ENCODE measurements around the gene PDE6H.

Gene PDE6H

DNA sequence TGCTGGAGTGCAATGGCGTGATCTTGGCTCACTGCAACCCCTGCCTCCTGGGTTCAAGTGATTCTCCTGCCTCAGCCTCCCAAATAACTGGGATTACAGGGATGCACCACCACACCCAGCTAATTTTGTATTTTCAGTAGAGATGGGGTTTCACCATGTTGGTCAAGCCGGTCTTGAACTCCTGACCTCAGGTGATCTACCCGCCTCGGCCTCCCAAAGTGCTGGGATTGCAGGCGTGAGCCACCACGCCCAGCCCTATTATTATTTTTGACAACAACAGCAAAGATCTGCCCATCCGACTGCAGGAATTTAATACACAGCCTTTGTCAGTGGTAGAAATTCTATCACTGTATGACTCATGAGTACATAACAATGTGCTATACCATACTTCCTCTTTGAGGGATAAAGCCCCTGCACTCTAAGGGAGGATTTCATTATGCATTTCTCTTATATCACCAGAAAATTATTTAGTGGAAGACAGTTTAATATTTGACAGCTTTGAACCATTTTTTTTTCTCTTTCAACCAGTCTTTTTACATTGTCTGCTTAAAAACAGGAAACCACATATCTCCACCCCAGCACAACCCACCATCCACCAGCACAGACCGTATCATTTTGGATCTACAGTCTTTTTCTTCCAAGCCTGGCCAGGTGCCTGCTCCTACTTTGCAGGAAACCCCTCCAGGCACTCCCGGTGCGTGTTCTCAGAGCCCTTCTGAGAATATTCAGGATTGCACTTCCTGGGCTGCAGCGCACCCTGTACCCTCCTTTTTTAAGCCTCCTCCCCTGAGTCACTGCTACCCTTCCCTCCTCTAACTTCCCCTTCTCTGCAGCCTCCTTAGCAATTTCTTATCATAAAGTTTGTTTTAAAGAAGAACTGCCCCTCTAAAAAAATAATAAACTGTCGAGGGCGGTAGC lies 12.0 kb upstream of the PDE6H start:
- no peak for DNase-seq (ENCODE audit: low read depth)
- no peak overlapping the region for H3K4me3 ChIP-seq (ENCODE audit: low read length)
- TF ChIP-seq, protein P1, sequence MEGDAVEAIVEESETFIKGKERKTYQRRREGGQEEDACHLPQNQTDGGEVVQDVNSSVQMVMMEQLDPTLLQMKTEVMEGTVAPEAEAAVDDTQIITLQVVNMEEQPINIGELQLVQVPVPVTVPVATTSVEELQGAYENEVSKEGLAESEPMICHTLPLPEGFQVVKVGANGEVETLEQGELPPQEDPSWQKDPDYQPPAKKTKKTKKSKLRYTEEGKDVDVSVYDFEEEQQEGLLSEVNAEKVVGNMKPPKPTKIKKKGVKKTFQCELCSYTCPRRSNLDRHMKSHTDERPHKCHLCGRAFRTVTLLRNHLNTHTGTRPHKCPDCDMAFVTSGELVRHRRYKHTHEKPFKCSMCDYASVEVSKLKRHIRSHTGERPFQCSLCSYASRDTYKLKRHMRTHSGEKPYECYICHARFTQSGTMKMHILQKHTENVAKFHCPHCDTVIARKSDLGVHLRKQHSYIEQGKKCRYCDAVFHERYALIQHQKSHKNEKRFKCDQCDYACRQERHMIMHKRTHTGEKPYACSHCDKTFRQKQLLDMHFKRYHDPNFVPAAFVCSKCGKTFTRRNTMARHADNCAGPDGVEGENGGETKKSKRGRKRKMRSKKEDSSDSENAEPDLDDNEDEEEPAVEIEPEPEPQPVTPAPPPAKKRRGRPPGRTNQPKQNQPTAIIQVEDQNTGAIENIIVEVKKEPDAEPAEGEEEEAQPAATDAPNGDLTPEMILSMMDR (conservative IDR thresholded peaks at IDR 0.05; ENCODE audit: low read depth, low read length): no peak

DNA sequence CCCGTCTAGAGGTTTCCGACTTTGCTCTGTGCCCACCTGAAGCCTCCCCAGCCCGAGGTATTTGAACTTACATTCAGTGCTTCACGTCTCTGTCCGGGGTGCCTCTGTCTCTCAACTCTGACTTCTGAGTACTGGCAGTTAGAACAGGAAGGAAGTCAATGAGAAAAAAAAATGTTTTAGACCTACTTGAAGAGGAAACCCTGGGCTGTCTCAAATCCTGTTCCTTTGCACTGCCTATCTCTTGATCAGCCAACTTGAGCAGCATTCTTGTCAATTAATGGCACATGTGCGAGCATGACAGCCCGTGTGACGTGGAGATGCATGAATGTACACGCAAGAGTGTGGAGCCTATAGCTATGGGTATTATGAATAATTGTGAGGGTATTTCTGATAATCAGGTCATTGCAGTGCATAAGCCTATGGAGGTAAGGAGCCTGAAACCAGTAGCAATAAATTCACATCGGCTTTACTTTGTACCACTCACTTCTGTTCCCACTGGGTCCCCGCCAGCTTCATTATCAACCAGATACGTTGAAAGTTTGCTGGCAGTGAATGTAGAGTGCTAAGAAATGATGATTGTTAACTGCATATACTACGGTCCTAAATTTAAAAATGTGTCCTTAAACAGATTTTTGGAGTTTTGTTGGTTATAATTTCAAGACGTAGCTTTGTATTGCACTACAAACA lies 11.2 kb upstream of the PDE6H start, which contains the start of gene ARHGDIB:
ARHGDIB (minus strand) TSS at position 136 of the 687 bp plus-strand sequence. CDS start 10,889 bp downstream, outside the sequence.
- DNase-seq (ENCODE audit: low read depth): no peak
- TF ChIP-seq, protein P1 (conservative IDR thresholded peaks at IDR 0.05; ENCODE audit: low read depth, low read length): no peak
- no peak within 1 kb of the TSS for H3K4me3 ChIP-seq (ENCODE audit: low read length)

DNA sequence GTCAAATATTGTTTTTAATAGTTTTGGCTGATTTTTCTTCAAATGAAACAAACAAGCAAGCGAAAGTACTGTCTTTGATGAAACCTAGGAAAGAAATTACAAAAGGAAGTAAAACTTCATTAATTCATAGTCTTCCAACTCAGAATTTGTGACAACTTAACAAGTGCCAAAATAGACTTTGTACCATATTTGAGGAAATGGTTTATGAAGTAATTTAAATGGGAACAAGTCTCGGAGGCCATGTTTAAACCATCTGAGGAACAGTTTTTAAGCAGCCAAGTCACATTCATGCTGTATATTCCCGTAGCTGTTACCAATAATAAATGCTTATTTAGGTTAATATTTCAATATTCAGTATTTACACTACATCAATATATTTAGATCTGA lies 10.7 kb upstream of the PDE6H start:
- no peak overlapping the region for H3K4me3 ChIP-seq (ENCODE audit: low read length)
- DNase-seq (ENCODE audit: low read depth): no peak
- TF ChIP-seq, protein P1 (conservative IDR thresholded peaks at IDR 0.05; ENCODE audit: low read depth, low read length): no peak

DNA sequence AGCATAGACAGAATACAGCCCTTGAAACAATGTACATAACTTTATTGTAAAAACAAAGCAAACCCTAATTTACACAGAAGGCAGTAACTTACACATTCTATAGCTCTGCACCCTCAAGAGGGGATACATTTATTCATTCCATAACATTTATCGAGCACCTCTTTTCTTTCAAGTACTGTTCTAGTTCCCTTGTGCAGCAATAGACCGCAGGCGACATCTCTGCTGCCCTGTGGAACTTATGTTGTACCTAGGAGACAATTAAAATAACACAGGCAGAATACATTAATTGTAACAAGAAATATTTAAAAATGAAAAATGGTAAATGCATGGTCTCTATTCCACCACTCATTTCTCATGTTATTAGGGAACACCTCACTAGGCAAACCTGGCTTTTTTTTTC lies 10.0 kb upstream of the PDE6H start:
- no peak for DNase-seq (ENCODE audit: low read depth)
- H3K4me3 ChIP-seq (ENCODE audit: low read length): no peak overlapping the region
- TF ChIP-seq, protein P1 (conservative IDR thresholded peaks at IDR 0.05; ENCODE audit: low read depth, low read length): no peak

DNA sequence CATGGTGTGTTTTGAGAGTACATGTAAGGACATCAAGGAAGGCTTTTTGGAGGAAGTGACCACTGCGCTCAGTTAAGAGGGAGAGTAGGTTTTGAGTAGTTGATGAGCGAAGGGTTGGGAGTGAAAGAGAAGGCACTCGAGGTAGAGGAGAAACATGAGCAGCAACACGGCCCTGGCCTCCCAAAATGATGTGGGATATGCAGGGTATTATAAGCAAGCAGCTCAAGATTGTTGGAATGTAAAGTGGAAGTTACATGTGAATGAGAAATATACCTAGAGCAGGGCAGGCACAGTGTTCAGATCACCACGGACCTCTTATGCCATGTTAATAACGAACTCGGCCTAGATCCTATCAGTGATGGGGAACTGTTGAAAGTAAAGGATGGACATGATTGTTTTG lies 9.3 kb upstream of the PDE6H start:
- DNase-seq (ENCODE audit: low read depth): no peak
- H3K4me3 ChIP-seq (ENCODE audit: low read length): no peak overlapping the region
- TF ChIP-seq, protein P1 (conservative IDR thresholded peaks at IDR 0.05; ENCODE audit: low read depth, low read length): no peak

DNA sequence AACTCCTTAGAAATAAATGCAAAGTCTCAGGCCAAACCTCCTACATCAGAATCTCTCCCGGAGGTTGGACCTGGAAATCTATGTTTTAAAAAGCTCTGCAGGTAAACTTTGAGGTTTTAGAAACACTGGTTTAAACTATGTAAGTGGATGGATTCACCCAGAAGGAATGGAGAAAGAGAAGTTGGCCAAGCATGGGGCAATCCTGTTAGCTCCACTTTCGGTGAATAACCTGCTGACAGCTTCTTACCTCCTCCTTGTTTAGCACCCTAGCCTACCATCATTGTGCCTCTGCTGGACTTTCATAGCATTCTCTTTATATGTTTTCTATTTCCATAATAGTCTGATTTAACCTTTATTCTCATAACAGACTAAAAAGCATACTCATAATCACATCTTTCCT lies 8.4 kb upstream of the PDE6H start:
- DNase-seq (ENCODE audit: low read depth): no peak
- TF ChIP-seq, protein P1 (conservative IDR thresholded peaks at IDR 0.05; ENCODE audit: low read depth, low read length): no peak
- no peak overlapping the region for H3K4me3 ChIP-seq (ENCODE audit: low read length)
